ENCODE measurements around the gene OSBPL2. TPM values are rescaled to one million over a fixed set of nuclear protein-coding genes. Genes with fewer than 3 reads are reported as not detected.

The OSBPL2 gene
- total and polyA plus RNA-seq, 12 donors: 12.6 to 55.7 (median 39.8) TPM

DNA sequence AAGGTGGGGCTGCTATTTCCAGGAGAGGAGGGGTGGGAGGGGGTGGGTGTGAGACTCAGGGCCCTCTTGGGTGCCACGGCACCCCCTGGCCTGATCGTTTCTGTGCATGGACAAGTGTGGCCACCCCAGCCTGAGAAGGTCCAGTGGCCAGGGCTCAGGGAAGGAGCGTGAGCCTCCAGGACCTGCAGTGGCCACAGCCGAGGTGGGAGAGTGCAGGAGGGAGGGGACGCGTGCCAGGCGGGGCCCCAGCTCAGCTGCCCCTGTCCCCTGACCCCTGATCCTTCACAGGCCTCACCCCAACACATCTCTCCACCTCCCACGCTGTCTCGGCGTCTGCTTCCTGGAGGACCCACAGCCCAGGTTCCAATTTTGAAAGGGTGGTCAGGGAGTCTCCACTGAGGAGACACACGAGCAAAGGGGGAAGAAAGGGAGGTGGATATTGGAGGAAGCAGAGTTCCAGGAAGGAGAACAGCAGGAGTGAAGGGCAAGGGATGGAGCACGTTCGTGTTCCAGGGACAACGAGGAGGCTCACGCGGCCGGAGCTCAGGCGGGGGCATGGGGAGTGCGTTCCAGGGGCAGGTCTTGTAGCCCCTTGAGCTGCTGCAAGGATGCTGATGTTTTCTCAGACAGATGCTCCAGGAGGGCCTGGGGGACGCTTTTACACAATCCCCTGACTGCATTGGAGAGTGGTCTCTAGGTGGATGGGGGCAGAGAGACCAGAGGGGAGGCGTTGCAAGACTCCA is 14.0 kb upstream of the OSBPL2 start:
- H3K9me3 ChIP-seq: no peaks in the 10 kb centered on the region
- H3K27me3 ChIP-seq: peaks cover 20 to 70% (median 53%) of the 10 kb centered on the region in 7 donors
- peaks cover 3 to 17% (median 10%) of the 10 kb centered on the region in 9 donors for H3K4me1 ChIP-seq
- H3K4me3 ChIP-seq: no peak overlapping the region
- DNase-seq (no peak), ATAC-seq (no peak)
- no peaks in the 10 kb centered on the region for H3K36me3 ChIP-seq
- intact Hi-C loops (cut with DNase I): no loop called here
- TF ChIP-seq, protein P1, sequence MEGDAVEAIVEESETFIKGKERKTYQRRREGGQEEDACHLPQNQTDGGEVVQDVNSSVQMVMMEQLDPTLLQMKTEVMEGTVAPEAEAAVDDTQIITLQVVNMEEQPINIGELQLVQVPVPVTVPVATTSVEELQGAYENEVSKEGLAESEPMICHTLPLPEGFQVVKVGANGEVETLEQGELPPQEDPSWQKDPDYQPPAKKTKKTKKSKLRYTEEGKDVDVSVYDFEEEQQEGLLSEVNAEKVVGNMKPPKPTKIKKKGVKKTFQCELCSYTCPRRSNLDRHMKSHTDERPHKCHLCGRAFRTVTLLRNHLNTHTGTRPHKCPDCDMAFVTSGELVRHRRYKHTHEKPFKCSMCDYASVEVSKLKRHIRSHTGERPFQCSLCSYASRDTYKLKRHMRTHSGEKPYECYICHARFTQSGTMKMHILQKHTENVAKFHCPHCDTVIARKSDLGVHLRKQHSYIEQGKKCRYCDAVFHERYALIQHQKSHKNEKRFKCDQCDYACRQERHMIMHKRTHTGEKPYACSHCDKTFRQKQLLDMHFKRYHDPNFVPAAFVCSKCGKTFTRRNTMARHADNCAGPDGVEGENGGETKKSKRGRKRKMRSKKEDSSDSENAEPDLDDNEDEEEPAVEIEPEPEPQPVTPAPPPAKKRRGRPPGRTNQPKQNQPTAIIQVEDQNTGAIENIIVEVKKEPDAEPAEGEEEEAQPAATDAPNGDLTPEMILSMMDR (IDR thresholded peaks at IDR 0.05): no peak
- H3K27ac ChIP-seq: no peak overlapping the region
- 61 to 66% methylated on average over 21 of the region's 21 CpGs for WGBS, 2 donors

GRCh38 chr20:62225026-62225425 is 13.3 kb upstream of the OSBPL2 start:
- H3K27ac ChIP-seq: no peak overlapping the region
- intact Hi-C loops (cut with DNase I): no loop called here
- no peak overlapping the region for H3K4me3 ChIP-seq
- DNase-seq (no peak), ATAC-seq (no peak)
- H3K36me3 ChIP-seq: no peaks in the 10 kb centered on the region
- TF ChIP-seq, protein P1 (IDR thresholded peaks at IDR 0.05): no peak
- WGBS, 2 donors: 91 to 92% methylated on average over 13 of the region's 13 CpGs
- no peaks in the 10 kb centered on the region for H3K9me3 ChIP-seq
- peaks cover 20 to 66% (median 49%) of the 10 kb centered on the region in 7 donors for H3K27me3 ChIP-seq
- peaks cover 3 to 13% (median 8%) of the 10 kb centered on the region in 9 donors for H3K4me1 ChIP-seq

- TF ChIP-seq, protein P1 (IDR thresholded peaks at IDR 0.05): no peak
- H3K9me3 ChIP-seq: no peaks in the 10 kb centered on the region
- ATAC-seq (no peak), DNase-seq (no peak)
- 74 to 81% methylated on average over 17 of the region's 17 CpGs for WGBS, 2 donors
- H3K4me3 ChIP-seq: no peak overlapping the region
- peaks cover 0 to 5% (median under 1%) of the 10 kb centered on the region in 9 donors for H3K4me1 ChIP-seq
- H3K27ac ChIP-seq: no peak overlapping the region
- H3K27me3 ChIP-seq: peaks cover 14 to 58% (median 41%) of the 10 kb centered on the region in 7 donors
- no peaks in the 10 kb centered on the region for H3K36me3 ChIP-seq
- intact Hi-C loops (cut with DNase I): no loop called here
These were observed 12.3 kb upstream of the OSBPL2 start for GRCh38 chr20:62225820-62226635.

DNA sequence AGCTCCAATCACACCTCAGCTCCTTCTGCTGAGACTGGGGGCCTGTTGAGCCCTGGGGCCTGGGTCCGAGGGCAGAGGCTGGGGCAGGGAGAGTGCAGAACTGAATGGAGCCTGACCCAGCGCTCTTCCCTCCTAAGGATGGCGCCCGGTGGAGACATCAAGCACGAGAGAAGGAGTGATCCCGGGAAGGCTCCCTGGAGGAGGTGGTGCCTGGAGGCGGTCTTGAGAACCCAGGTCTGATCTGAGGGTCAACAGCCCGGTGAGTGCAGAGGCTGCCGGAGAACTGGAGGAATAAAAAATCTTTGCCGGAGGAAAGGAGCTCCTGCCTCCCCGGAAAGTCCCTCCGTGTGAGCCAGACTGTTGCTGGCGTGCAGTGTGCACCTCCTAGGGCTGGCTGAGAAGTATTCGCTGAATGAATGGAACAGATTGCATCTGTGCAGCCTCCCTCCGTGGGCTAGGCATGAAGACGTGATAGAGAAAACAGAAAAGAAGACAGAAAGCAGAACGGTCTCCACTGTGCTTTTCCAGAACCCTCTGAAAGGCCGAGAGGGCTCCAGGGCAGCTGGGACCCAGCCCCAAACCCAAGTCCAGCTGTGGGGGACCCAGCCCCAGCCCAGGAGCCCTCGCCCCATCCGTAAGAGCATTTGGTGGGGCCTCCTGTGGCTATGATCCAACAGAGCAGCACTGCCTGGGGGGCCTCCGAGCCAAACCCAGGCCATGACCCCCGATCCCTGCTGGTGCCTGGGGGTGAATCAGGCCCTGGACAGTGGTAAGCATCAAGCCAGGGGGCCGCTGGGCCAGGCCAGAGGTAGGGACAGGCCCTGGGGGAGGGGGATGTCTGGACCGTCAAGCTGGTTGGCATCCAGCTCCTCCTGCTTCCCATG is 11.4 kb upstream of the OSBPL2 start:
- WGBS, 2 donors: 71 to 72% methylated on average over 24 of the region's 24 CpGs
- no peak overlapping the region for H3K27ac ChIP-seq
- H3K4me1 ChIP-seq: peaks cover 0 to 3% (median 0%) of the 10 kb centered on the region in 9 donors
- H3K9me3 ChIP-seq: no peaks in the 10 kb centered on the region
- ATAC-seq: no peak
- intact Hi-C loops (cut with DNase I): no loop called here
- H3K27me3 ChIP-seq: peaks cover 8 to 49% (median 32%) of the 10 kb centered on the region in 7 donors
- no peak for DNase-seq
- no peak overlapping the region for H3K4me3 ChIP-seq
- no peaks in the 10 kb centered on the region for H3K36me3 ChIP-seq
- TF ChIP-seq, protein P1 (IDR thresholded peaks at IDR 0.05): no peak
